GM12874 (cell line): Measurements from ENCODE around the gene RPL35.

Experiments
- TF ChIP-seq, protein P1 (sequence below): IDR thresholded peaks from 2 replicates; pipeline ENCODE4 v1.5.1; 2011; ENCODE audit warnings: low read depth, mild to moderate bottlenecking, control low read depth, low read length, moderate library complexity; ENCODE audit not compliant: insufficient read depth

RPL35 gene

DNA sequence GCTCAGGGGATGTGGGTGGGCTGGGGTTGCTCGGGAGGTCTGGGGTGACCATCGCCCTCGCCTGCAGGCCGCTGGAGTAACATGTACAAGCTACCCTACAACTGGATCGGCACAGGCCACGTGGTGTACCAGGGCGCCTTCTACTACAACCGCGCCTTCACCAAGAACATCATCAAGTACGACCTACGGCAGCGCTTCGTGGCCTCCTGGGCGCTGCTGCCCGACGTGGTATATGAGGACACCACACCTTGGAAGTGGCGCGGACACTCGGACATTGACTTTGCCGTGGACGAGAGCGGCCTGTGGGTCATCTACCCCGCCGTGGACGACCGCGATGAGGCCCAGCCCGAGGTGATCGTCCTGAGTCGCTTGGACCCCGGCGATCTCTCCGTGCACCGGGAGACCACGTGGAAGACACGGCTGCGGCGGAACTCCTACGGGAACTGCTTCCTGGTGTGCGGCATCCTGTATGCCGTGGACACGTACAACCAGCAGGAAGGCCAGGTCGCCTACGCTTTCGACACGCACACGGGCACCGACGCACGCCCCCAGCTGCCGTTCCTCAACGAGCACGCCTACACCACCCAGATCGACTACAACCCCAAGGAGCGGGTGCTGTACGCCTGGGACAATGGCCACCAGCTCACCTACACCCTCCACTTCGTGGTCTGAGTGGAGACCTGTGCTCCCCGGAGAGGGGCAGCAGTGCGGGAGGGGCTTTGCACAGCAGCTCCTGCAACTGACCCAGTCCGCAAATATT, 51.8 kb downstream of the RPL35 start:
- TF ChIP-seq, protein P1, sequence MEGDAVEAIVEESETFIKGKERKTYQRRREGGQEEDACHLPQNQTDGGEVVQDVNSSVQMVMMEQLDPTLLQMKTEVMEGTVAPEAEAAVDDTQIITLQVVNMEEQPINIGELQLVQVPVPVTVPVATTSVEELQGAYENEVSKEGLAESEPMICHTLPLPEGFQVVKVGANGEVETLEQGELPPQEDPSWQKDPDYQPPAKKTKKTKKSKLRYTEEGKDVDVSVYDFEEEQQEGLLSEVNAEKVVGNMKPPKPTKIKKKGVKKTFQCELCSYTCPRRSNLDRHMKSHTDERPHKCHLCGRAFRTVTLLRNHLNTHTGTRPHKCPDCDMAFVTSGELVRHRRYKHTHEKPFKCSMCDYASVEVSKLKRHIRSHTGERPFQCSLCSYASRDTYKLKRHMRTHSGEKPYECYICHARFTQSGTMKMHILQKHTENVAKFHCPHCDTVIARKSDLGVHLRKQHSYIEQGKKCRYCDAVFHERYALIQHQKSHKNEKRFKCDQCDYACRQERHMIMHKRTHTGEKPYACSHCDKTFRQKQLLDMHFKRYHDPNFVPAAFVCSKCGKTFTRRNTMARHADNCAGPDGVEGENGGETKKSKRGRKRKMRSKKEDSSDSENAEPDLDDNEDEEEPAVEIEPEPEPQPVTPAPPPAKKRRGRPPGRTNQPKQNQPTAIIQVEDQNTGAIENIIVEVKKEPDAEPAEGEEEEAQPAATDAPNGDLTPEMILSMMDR: no peak

DNA sequence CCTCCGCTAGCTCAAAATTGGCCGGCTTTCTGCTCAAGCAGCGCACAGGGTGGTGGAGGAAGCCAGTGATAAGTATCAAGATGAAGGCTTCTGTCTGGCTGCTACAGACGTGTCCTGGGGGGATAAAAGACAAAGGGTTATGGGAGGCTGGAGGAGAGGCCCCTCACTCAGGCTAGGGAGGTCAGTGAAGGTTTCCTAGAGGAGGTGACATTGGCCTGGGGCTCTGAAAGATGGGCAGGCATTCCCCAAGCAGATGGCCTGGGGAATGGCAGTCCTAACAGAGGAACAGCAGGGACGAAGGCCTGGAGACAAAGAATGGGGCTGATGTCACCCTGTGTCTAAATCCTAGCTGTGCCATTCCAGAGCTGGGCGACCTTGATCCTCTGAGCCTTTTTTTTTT, 52.5 kb downstream of the RPL35 start:
- TF ChIP-seq, protein P1: no peak

DNA sequence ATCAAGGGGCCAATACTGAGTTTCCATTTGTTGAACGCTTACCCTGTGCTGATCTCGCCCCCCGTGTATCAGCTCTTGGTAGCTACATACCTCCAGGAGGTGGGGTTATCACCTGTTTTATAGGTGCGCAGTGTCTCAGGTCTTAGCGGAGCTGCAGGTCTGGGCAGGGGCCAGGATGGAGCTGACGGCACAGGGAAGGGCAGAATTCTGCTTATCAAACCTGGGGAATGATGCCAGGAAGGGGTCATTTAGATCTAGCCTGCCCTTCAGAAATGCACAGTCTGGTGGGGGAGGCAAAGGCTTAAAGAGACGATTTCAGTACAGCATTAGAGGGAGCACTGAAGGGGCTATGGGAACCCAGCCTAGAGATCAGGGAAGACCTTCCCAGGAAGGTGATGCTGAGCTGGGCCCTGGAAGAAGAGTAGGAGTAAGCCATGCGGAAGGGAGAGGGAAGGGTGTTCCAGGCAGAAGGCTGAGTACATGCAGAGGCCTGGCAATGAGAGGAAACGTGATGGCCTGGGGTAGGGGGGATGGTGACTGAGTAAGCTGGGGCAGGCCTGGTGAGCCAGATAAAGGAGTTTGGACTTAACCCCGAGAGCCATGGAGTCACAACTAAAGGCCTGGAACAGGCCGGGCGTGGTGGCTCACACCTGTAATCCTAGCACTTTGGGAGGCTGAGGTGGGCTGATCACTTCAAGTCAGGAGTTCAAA, 53.4 kb downstream of the RPL35 start:
- TF ChIP-seq, protein P1: no peak
